ENCODE results near the gene LENEP.
"Not testable (repeated sequence)": the region's sequence is repeated elsewhere in the genome, so short reads cannot be mapped to it uniquely, and the experiment has no call there.

LENEP gene

GRCh38 chr1:154975409-154976059 is 17.9 kb upstream of the LENEP start:
- FAIRE-seq, result no peak
- TF ChIP-seq POLR2A (IDR thresholded peaks at IDR 0.05; ENCODE audit: low read depth, low read length), result peak; percentile 37; the same call in 1 of the 2 replicates
- no peak for DNase-seq (ENCODE audit: insufficient read length, low spot score)

GRCh38 chr1:154977762-154978161 is 15.6 kb upstream of the LENEP start:
- not testable (repeated sequence) for DNase-seq (ENCODE audit: insufficient read length, low spot score); FAIRE-seq

DNA sequence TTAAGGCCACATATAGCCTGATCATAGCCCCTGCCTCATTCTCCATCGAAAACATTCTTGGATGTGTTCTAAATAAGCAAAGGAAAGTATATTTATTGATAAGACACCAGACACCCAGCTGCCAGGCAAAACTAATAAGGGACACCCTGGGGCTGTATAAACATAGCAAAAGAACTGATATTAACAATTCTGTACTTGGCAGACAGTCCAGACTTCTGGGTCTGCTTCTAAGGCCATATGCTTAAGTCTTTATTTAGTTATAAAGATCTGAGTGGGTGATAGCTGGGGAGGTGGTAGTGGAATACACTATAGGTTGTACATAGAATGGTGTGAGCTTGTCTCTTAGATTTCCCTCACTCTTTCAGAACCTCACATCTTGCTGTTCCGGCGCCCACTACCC is 15.0 kb upstream of the LENEP start:
- no peak for DNase-seq (ENCODE audit: insufficient read length, low spot score)
- no peak for FAIRE-seq
- TF ChIP-seq POLR2A (IDR thresholded peaks at IDR 0.05; ENCODE audit: low read depth, low read length), result no peak

DNA sequence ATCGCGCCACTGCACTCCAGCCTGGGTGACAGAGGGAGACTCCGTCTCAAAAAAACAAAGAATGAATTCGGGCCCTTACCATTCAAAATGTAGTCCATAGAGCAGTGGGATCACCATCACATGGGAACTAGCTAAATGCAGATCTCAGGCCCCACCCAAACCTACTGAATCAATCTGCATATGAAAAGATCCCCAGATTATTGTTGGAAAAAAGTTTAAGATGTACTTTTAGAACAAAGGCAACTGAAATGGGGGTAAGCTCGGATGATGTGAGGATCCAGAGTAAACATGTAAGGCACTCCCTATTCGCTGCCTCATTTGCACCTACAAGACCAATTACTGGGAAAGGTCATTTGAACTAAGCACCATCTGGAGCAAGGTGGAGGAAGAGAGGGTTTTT is 11.0 kb upstream of the LENEP start:
- DNase-seq (ENCODE audit: insufficient read length, low spot score), result no peak
- FAIRE-seq, result no peak
- TF ChIP-seq POLR2A (IDR thresholded peaks at IDR 0.05; ENCODE audit: low read depth, low read length), result no peak

GRCh38 chr1:154982897-154983648 is 10.3 kb upstream of the LENEP start, which contains the start of gene FLAD1:
Gene FLAD1 (plus strand): TSS chr1:154983344. CDS start chr1:154983695, 351 bp downstream.
- peak; percentile 92 for DNase-seq (ENCODE audit: insufficient read length, low spot score)
- no peak for FAIRE-seq
- peak; percentile 17; the same call in 1 of the 2 replicates for TF ChIP-seq POLR2A (IDR thresholded peaks at IDR 0.05; ENCODE audit: low read depth, low read length)

DNA sequence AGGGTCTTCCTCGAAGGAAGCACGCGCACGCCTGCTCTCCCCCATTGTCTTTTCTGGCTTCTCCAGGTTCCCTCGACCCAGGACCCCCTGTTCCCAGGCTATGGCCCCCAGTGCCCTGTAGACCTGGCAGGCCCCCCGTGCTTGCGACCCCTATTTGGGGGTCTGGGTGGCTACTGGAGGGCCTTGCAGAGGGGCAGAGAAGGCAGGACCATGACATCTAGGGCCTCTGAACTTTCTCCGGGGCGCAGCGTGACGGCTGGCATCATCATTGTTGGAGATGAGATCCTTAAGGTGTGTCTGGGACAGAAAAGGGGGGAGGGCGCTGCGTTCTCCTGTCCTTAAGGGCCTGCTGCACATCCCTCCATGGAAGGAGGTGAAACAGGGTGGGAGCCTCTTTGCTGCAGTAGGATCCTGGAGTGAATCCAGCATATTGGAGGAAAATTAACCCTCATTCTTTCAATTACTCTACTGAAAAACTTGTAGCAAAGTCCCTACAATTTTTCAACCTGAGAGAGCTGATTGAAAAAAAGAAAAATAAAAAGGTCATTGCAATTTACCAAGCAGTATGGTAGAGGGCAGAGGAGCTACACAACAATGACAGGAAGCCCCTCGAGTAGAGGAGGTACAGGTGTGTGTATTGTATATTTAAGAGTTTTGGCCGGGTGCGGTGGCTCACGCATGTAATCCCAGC is 9.5 kb upstream of the LENEP start:
- FAIRE-seq (no peak), DNase-seq (ENCODE audit: insufficient read length, low spot score) (no peak)
- TF ChIP-seq POLR2A (IDR thresholded peaks at IDR 0.05; ENCODE audit: low read depth, low read length), result no peak

GRCh38 chr1:154986736-154987135 is 6.7 kb upstream of the LENEP start:
- FAIRE-seq; DNase-seq (ENCODE audit: insufficient read length, low spot score): not testable (repeated sequence)

- FAIRE-seq (no peak), DNase-seq (ENCODE audit: insufficient read length, low spot score) (no peak)
- no peak for TF ChIP-seq POLR2A (IDR thresholded peaks at IDR 0.05; ENCODE audit: low read depth, low read length)
Measured at GRCh38 chr1:154987326-154987725, 6.1 kb upstream of the LENEP start.

GRCh38 chr1:154988058-154988954 is 5.1 kb upstream of the LENEP start:
- TF ChIP-seq POLR2A (IDR thresholded peaks at IDR 0.05; ENCODE audit: low read depth, low read length), result no peak
- DNase-seq (ENCODE audit: insufficient read length, low spot score) (no peak), FAIRE-seq (no peak)

DNA sequence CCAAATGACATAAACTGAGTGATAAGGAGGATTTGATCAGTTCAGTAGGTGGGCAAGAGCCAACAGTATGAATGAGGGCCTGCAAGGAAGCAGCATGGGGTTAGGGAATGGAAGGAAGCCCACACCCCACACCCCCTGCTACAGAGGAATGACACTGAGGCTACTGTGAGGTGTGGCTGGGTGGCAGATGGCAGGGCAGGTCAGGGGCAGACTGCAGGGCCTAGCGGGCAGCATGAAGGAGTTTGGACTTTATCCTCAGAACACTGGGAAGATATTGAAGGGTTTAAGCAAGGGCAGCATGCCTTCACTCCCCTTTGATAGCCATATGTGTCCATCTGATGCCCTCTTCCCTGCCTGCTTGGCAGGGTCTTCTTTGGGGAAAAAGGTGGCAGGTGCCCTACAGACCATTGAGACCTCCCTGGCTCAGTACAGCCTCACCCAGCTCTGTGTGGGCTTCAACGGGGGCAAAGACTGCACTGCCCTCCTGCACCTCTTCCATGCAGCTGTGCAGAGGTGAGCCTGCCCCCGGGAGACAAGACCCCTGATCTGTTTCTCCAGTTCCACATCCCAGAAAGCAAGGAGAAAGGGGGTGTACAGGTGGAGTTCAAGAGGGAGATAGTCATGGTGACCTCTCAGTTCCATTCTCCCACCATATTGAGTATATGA is 4.1 kb upstream of the LENEP start:
- no peak for FAIRE-seq

GRCh38 chr1:154990276-154990675 is 3.1 kb upstream of the LENEP start:
- DNase-seq (ENCODE audit: insufficient read length, low spot score), result no peak
- no peak for FAIRE-seq
- no peak for TF ChIP-seq POLR2A (IDR thresholded peaks at IDR 0.05; ENCODE audit: low read depth, low read length)

More for the DNA sequence above, 4.1 kb upstream of the LENEP start:
- no peak for DNase-seq (ENCODE audit: insufficient read length, low spot score)
- TF ChIP-seq POLR2A (IDR thresholded peaks at IDR 0.05; ENCODE audit: low read depth, low read length), result no peak

- TF ChIP-seq POLR2A (IDR thresholded peaks at IDR 0.05; ENCODE audit: low read depth, low read length), result no peak
- DNase-seq (ENCODE audit: insufficient read length, low spot score) (no peak), FAIRE-seq (no peak)
Measured at GRCh38 chr1:154992721-154993571, 440 bp upstream of the LENEP start.
